ENCODE measurements around the gene OR8J3.
"Not testable (repeated sequence)": the region's sequence is repeated elsewhere in the genome, so short reads cannot be mapped to it uniquely, and the experiment has no call there.

OR8J3 gene, protein sequence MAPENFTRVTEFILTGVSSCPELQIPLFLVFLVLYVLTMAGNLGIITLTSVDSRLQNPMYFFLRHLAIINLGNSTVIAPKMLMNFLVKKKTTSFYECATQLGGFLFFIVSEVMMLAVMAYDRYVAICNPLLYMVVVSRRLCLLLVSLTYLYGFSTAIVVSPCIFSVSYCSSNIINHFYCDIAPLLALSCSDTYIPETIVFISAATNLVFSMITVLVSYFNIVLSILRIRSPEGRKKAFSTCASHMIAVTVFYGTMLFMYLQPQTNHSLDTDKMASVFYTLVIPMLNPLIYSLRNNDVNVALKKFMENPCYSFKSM

GRCh38 chr11:56140151-56140661 lies at the start of gene OR8J3:
Gene OR8J3, minus strand, starts transcription at chr11:56140201. Its CDS starts 2,483 bp downstream, at chr11:56137718.
- no peak for DNase-seq (ENCODE audit: low read depth in 2 of 2)

DNA sequence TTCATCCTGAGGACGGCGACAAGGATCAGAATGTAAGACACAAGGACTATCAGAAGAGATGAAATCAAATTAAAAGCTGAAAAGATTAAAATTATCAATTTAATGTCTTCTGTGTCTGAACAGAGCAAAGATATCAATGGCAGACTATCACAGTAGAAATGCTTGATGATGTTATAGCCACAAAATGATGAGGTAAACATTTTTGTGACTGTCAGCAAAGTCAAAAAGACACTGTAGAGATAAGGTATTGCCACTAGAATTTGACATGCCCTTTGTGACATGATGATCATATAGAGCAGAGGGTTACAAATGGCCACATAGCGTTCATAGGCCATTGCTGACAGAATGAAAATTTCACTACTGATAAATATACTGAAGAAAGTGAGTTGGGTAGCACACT lies 48.6 kb upstream of the OR8J3 start:
- DNase-seq (ENCODE audit: low read depth in 2 of 2) = no peak

GRCh38 chr11:56183459-56183858 lies 43.5 kb upstream of the OR8J3 start:
- DNase-seq (ENCODE audit: low read depth in 2 of 2) = no peak

DNA sequence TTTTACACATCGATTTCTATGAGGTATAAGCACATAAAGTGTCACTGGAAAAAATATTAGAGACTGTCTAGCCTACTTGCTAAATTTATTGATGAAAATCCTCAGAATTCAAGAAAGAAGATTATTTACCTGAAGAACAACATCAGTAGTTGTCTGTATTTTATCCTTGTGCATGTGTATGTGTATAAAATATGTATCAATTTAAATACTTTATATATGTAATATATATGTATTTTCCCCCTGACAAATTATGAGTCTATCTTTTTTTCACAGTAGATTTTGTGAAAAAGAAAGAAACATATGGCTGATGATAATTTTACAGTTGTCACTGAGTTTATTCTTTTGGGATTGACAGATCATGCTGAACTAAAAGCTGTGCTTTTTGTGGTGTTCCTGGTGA lies 36.3 kb upstream of the OR8J3 start, which contains the start of gene OR5J2:
OR5J2 (plus strand) TSS at position 301 of the 400 bp plus-strand sequence; CDS start at position 301, 0 bp downstream.
- DNase-seq (ENCODE audit: low read depth in 2 of 2) = no peak

GRCh38 chr11:56172256-56172830 lies 32.3 kb upstream of the OR8J3 start:
- DNase-seq (ENCODE audit: low read depth in 2 of 2) = no peak

DNA sequence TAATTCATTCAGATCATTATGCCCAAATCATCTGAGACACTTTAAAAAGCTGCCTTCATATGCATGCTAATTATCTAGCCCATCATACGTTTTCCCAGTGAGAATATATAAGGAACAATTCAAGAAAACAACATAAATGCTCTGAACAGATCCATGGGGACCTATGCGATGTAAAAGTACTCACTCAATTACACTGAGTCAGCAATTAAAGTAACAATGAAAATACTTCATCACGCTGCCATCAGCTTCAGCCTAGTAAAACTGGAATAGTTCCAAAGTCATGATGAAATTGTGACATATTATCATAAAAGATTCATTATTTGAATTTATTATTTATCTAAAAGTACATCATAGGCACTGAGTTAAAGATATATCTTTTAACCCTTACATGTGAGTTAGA lies 23.8 kb upstream of the OR8J3 start:
- no peak for DNase-seq (ENCODE audit: low read depth in 2 of 2)

GRCh38 chr11:56160217-56160616 lies 20.2 kb upstream of the OR8J3 start, which contains the start of gene OR8K5:
Gene OR8K5, minus strand, starts transcription at chr11:56160317. Its CDS starts 0 bp downstream, at chr11:56160317.
- DNase-seq (ENCODE audit: low read depth in 2 of 2) = no peak

DNA sequence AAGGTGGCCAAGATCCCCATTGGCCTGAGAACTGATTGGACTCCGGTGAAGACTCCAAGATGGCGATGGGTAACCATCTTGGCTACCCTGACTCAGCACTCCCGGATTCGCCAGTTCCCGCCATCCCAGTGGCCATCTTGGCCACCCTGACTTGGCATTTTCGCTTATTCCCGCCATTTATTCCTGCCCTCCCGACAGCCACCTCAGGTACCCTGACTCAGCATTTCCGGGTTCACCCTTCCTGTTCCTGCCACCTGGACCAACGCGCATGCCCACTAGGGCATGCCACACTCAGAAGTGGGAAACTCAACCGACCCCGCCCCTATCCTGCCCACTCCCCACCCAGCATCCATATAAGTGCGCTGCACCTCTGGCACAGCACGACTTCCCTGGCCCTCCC lies 12.3 kb upstream of the OR8J3 start:
- DNase-seq (ENCODE audit: low read depth in 2 of 2) = no peak

DNA sequence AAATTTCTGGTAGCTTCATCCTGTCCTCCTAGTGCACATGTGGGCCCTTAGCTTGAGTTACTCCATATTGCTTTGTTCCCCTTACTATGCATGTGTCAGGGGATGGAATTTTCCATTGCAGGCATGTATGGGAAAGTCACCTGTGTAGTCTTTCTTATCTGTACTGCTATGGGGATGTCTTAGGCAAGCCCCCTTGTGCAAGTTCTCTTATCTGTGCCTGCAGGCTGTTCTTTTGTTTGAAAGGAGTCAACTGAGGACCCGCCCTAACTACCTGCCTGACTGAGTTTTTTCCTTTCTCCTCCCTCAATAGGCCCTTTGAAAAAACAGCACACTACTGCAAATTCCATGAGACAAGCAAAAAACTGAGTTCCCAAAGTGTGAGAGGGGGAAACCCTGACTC lies 11.4 kb upstream of the OR8J3 start:
- DNase-seq (ENCODE audit: low read depth in 2 of 2) = no peak

- DNase-seq (ENCODE audit: low read depth in 2 of 2) = not testable (repeated sequence)
Observed at GRCh38 chr11:56143681-56144080, 3.7 kb upstream of the OR8J3 start.

- no peak for DNase-seq (ENCODE audit: low read depth in 2 of 2)
Observed at GRCh38 chr11:56122073-56122472, 17.9 kb downstream of the OR8J3 start, which contains the start of gene OR8H3. Gene OR8H3, plus strand, starts transcription at chr11:56122373. Its CDS starts 0 bp downstream, at chr11:56122373.

- no peak for DNase-seq (ENCODE audit: low read depth in 2 of 2)
Observed at GRCh38 chr11:56103210-56103737, 36.7 kb downstream of the OR8J3 start, which contains the start of gene OR8H2. Gene OR8H2, plus strand, starts transcription at chr11:56103687. Its CDS starts 1,356 bp downstream, at chr11:56105043.

DNA sequence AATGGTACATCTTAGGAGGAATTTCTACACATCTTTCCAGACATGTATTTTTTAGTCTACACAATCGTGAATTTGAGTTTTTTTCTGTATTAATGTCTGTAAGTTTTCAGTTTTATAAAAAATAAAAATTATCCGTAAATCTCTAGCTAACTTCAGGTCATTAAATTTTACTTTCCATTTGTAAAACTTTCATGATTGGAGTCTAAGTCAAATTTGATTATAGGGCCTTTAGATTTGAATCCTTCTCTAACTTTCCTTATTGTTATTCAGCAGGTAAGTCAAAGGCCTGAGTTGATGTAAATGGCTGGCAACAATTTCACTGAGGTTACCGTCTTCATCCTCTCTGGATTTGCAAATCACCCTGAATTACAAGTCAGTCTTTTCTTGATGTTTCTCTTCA lies 47.0 kb downstream of the OR8J3 start, which contains the start of gene OR8I2:
OR8I2 (plus strand) TSS at position 301 of the 400 bp plus-strand sequence; CDS start at position 301, 0 bp downstream.
- no peak for DNase-seq (ENCODE audit: low read depth in 2 of 2)

- DNase-seq (ENCODE audit: low read depth in 2 of 2) = no peak
Observed at GRCh38 chr11:56089697-56090096, 50.3 kb downstream of the OR8J3 start.
